Renal pelvis (tissue), 4 donors: ENCODE measurements around the gene CNN3. TPM values are rescaled to one million over a fixed set of nuclear protein-coding genes. Genes with fewer than 3 reads are reported as not detected.

Source experiments
- DNase-seq: peaks from one replicate; pipeline ENCODE4 v3.0.0-alpha.2; 2013
- polyA plus RNA-seq, 3 donors: library from polyadenylated mRNA; unstranded; fragments of 120-200 nt; gene quantifications; one replicate each; pipeline ENCODE4 v1.2.1, GENCODE V29; 2013; ENCODE audit not compliant: insufficient read length in 3 of 3

Gene CNN3
- polyA plus RNA-seq, 3 donors, result 287 to 345 (median 328) TPM

DNA sequence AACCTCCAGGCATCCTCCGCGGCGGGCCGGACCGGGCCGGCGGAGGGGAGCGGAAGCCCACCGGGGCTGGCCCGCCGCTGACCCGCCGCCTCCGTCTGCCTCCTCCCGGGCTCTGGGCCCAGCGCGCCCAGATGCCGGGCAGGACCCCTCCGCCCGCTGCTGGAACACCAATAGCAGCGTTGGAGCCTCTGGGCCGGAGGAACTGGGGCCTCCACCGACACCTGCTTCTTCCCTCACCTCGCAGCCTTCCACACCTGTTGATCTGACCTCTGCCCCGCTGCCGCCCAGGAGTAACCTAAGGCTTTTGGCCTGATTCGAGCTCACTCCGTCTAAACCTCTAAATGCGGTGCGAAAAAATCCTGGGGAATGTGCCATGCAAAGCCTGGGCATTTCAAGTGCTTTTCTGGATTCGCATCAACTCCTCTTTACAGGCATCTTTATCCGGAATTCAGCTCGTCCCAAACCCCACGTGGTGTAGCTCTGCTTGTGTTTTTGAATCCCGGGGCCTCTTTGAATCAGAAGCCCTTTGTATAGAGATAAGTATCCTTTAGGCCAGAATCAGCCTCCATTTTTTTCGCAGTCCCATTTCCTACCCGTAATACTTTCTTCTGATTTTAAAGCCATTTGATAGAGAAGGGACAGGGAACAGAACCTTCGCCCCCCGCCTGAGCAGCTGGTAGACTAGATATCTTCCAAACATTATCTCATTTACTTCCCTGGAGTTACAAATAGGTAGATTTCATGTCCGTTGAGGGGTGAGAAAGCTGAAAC is 680 bp upstream of the CNN3 start:
- DNase-seq, result no peak

DNA sequence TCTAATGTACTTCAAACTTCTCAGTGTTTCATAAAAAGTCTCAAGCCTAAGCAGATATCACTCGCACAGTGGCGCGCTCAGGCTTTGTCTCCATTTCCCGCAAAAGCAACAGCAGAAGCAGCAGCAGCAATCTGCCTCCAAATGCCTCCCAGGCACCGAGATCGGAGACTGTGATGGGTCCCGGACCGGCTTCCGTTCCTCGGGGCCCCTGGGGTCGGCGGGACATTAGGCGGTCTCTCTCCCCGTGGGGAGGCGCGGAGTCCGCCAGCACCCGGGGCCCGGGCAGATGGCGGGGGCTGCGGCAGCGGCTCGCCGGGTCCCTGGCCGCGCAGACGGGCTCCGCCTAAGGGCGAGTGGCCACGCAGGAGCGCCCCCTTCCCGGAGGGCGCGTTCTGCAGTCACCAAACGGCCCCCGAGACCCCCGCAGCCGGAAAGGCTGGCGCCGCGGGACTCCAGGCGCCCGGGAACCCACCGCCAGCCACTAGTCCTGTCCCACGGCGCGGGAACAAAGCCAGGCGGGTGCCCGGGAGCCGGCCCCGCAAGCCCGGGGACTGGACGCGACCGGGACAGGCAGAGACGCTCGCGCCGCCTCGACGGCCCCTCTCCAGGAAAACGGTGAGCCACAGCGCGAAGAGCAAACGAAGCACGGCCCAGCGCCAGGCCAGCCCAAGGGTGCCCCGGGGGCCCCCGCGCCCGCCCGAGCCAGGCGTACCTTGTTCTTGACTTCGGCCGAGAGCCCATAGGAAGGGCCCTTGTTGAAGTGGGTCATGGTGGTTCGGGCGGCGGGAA is 590 bp downstream of the CNN3 start:
- DNase-seq, result peak; percentile 53

DNA sequence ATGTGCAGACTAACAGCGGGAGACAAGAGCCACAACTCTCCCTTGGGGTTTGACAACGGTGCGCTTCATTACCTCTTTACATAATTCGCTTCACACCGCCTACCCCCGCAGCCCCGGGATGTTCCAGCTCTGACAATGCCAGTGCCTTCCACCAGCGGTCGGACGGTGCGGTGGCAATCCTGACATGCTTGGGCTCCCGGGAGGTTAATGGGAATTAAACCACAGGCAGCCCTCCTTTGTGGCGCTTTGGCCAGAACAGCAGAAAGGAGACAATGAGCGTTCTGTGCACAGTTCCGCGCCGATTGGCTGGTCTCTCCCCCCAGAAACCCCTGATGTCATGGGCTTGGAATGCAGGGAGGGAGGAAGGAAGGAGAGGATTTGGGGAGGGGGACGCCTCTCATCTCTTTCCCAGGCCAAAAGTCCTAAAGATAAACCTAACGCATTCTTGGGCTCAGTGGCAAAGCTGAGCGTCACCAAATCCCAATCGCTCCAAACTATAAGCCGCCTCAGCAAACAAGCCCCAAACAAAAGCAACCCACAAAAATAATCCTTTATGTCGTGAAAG is 1.3 kb downstream of the CNN3 start:
- peak; percentile 94 for DNase-seq

DNA sequence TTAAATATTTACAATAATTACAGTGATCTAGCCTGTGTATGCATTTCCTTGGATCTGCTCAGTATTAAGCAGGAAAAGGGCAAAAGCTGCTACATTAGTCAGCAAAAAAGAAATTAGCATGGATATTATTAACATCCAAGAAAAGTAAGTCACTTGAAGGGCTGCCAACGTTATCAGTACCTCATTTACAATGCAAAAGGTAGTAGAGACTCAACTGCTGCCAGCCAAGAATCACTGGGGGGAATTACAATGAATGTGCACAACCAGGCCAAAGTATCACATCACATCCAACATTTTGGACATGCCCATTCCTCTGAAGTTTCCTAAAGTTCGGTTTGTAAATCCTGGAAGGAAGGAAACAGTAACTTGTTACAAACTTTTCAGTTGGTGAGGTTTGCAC is 1.9 kb downstream of the CNN3 start:
- no peak for DNase-seq

DNA sequence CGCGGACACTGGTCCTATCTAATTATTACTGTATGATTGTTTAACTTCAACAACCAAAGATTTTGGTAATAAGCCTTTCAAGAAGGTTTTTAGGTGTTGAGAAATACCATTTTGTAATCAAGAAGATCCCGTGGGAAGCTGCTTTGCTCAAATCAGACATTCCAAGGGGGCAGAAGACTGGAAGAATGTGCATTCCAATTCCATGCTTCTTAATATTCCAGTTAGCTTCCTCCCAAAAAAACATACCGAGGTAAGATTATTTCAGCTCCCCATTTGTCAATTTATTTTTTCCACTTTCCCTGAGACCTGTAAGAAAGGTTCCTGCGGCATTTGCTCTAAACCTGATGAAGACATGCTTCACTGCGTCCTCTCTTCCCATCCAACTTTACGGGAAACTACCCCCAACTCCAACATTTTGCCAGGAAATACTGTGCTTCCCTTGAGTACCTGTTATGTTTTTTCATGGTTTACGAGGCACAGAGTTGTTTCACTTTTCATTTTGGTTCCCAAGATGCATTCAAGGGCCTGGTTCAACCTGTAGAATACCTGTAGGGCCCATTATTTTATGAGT is 4.1 kb downstream of the CNN3 start:
- no peak for DNase-seq

DNA sequence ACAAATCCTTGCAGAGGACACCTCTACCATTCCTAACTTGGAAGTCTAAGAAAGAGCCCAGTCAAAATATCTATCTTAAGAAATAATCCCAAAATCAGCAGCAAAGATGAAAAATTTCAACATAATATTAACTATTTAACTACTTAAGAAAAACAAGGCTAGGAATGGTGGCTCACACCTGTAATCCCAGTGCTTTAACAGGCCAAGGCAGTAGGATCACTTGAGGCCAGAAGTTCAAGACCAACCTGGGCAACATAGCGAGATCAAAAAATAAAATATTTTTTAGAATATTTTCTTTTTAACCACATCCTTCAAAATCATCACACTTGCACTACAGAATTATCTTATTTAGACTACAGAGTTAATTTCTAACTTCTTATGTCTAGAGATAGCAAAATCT is 4.9 kb downstream of the CNN3 start:
- no peak for DNase-seq

DNA sequence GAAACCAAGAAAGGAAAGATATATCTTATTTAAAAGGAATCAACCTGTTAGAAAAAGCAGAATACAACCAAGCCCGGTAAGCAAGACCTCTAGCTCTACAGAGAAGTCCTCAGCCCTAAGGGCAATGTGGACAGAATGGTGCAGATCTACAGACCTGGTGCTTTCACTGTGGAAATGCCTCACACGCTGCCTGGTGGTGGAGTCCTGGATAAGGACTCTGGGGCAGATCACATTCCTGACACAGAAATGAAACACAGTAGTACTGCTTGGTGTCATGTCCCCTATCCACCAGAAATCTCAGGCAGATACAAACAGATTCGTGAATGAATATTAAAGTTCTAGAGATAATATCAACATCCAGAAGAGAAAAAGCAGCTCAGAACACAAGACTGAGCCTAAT is 6.8 kb downstream of the CNN3 start:
- no peak for DNase-seq

DNA sequence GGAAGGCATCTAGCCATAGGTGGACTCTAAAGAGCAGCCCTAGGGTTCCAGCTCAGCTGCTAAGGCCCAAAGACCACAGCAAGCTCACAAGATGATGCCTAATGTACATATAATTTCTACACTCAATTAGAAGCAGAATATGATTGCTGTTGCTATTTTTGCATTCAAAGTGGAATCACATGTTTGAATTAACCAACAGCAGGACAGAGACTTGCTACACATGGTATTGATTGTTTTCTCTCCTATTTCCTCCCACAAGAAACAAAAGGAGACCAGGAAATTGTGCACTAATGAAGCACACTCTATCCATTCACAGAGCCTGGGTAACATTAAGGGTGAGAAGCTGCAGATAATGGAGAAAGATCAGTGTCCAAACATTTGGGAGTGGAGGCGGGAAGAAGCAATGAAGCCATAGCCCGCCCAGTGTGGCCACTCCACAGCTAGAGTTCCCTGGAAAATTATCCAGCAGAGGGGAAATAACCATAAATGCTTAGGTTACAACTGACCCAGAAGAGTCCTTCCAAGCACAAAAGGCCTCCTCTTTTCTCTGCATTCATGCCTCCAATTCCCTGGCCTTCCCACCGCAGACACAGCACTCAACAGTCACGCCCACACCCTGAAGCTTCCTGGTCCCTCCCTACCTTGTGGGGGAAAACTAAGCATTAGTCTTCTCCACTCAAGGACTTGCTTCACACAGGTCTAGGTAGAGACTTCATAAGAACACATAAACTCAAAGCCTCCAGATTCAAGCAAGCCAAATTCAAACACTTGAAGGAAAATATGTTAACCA is 7.5 kb downstream of the CNN3 start:
- no peak for DNase-seq

DNA sequence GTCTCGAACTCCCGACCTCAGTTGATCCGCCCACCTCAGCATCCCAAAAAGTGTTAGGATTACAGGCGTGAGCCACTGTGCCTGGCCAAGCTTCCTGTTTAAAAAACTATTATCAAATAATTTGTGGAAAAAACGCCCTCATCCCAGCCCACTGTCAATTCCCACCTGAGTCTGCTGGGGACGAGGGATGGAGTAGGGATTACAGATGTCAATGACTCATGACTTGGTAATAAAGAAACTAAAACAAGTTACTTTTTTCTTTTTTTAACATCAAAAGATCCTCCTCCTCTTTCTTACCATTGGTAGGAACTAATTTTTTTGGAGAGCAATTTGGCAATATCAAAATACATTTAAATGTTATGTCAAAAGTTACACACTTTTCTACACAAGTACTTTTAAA is 9.7 kb downstream of the CNN3 start:
- no peak for DNase-seq

DNA sequence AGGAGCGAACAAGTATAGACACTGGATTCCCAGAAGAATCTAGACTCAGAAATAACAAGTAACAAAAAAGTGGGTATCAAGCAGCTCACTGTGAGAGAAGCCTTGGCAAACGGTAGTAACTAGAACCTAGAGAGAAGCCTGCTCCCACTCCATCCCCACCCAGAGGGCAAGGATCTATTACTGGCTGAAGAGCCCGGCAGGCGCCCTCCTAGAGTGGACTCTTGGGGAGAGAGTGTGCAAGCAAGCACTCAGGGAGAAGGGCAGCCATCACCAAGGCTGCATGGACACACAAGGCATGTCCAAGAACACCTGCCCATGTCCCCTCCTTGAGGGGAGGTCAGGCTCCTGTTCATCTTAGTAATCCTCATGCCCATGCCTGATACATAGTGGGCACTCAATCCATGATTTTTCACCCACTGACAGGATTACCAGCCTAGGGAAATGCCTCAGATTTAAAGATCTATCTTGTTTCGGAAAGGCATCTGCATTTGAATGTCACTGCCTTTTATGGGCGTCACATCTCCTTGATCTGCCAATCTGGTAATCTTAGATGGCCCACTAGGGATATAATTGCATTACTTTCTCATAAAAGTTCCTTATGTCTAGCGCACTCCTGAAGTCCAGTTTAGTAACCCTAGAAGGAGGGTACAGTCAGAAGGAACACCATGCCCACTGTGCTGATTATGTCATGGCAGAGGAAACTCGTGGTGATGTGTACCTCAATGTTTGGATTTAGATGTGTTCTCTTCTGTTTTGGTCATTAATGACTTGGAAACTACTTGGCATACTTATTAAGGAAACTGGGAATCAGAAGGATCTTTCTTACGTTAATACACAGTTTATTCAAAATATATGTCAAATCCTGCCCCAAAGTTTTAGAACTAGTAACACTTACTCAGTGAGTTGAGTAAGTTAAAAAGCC is 14.4 kb downstream of the CNN3 start:
- DNase-seq, result no peak

DNA sequence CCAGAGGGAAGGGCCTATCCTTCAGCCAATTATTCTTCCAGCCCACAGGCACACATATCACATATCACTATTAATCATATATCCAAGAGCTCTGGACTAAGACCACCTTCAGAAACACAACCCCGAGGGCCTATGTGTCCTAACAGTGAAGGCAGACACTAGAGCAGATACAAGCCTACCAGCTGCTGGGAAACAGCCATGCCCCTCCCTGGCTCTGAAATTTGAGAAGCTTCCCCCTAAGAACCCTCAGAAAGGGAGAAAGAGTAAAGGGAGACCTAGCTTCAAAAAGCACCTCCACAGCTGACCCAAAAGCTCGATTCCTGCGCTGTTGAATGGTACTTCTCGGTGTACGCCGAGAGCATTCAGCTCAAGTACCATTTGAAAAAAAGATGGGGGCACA is 17.4 kb downstream of the CNN3 start:
- DNase-seq, result no peak

DNA sequence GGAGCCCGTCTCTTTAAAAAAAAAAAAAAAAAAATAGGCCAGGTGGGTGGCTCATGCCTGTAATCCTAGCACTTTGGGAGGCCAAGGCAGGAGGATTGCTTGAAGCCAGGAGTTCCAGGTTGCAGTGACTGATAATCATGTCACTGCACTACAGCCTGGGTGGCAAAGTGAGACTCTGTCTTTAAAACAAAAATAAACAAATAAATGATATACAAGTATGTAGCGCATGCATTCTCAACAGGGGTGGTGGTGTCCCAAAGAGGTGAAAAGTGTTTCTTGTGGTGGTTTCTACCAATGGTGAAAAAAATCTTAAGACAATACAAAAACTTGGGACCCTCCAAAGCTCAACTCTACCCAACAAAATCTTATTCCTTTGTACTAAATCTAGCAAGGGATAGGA is 17.9 kb downstream of the CNN3 start:
- no peak for DNase-seq

DNA sequence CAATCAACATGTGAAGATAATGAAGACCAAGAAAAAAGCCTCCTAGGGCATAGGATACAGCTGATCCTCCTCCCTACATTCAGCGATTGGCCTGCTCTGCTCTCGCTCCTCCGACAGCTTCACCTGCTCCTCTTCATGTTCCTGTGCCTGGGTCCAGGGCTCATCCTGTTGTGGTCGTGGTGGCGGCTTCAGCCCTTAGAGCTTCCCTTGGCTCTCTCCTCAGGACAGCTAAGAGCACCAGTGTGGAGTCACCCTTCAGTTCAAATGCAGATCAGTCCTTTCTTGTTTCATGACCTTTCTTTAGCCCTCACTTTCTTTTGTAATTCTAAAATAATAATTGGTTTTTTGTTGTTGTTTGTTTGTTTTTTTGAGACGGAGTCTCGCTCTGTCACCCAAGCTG is 18.7 kb downstream of the CNN3 start:
- no peak for DNase-seq

DNA sequence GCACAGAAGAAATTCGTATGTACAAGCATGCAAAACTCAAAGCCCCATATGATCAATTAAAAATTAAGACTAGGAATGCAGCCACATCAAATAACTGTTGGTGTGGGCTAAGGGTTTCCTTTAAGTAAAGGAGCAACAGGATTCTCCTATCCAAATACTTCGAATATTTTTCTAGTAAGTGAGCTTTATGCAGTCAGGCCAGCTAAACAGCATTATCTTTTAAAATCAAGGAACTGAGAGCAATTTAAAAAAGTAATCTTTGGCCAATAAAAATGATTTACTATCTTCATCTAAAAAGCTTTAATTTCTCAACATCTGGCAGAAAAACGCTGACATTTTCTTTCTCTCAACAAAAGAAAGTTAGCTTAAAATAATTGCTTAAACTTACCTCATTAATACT is 19.8 kb downstream of the CNN3 start:
- no peak for DNase-seq

DNA sequence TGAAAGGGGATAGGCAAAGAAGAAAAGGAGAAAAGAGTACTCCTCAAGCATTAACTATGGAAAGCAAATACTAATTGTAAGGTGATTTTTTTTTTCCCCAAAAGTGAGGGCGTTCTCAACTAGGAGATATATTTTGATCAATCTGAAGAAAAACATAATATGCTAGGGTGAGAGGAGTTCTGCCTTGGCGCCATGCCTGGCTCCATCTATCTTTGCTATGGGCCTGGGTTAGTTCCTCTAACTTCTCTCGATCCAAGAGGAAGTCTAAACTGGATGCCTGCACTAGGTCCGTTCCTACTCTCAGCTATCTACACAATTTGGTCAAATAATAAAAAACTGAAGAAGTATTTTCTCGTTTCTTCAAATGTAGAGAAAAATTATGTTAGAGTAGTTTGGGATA is 20.5 kb downstream of the CNN3 start:
- DNase-seq, result no peak

DNA sequence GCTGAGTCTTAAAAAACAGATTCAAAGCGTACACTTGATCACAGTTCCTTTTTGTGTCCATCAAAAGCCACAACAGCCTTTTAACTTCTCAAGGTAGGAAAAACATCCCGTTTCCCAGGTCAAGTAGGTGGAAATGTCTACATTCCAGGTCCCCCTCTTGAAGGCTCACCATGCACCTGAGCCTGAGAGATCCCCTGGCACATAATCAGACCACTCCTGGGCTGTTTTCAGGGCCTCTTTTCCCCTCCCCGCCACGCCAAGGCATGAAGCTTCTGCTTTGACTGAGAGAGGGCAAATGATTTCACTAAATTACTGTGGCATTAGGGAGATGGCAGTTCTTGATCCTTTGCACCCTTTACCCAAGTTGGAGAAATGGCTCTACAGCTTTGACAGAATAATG is 21.7 kb downstream of the CNN3 start:
- no peak for DNase-seq

DNA sequence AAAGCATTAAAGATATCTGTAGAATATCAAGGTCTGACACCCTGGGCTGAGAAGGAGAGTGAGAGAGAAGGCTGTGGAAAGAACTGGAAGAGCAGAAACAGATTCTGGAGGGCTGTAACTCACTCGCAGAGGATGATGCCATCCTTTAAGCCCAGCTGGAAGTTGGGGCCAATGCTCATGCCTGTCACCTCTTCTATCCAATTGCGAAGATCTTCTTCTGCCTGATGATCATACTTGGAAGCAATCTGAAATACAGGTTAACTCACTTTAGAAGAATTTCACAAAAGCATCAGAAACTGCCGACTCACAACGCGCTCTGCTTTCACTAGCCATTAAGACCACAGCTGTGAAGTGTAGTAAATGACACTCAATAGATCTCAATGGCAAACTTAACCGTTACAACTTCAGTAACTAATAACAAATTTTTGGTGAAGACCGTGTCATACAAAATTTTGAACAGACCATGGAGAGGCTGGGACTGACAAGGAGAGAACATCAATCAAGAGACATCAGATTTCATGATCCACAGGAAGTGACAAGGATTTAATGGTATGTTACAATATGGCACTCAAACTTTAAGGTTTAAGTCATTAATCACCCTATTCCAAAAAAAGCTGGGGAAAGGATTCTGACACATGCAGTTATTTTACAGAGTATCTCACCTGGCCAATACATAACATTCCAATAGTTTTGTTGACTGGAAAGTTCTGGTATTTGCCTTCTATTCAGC is 23.5 kb downstream of the CNN3 start:
- no peak for DNase-seq

DNA sequence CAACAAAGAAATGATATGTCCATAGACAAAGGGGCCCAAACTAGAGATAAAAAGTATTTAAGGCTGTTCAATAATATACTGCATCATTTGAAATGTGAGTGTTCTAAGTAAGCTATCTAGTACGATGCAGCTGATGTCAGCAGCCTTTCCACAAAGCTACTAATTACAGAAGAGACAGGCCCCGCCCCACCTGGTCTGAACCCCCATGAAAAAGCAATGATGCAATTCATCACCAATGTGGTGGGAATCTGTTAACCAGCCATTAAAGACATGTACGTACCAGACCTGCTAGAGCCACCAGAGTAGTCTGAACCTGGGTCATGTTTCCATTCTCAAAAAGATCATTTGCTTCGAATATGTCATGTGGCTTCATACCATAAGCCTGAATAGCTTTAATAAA is 25.1 kb downstream of the CNN3 start:
- no peak for DNase-seq

DNA sequence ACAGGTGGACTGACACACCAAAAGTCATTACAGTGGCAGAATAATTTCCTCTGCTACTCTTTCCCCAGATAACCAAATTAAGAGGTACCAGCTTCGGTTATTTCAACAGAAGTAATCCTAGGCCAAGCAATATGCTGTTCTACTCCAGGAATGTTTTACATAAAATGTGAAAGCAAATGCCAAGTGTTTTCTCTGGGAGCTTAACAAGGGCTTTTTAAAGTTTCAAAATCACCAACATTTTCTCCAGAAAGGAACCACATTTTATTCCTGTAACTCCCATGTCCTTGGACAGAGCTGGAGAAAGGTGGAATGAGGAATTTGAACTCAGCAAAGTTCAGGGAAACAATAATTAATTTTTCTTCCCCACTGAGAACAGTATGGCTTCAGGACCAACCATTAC is 27.2 kb downstream of the CNN3 start:
- DNase-seq, result no peak
